Esophagus muscularis mucosa (tissue), 4 donors: ENCODE results near the gene ANO10.

Experiments
- EP300 ChIP-seq: sonication (generic); formaldehyde crosslinking; IDR thresholded peaks from one replicate; pipeline ENCODE4 v1.6.1; 2017; ENCODE audit warnings: antibody characterized with exemption
- POLR2A ChIP-seq: fragments of 450-650 bp; IDR thresholded peaks from one replicate; pipeline ENCODE4 v1.6.1; 2017; ENCODE audit warnings: antibody characterized with exemption, moderate library complexity, mild to moderate bottlenecking, low read depth
- POLR2AphosphoS5 ChIP-seq, 2 donors: sonication (generic); formaldehyde crosslinking; IDR thresholded peaks; one replicate each; pipeline ENCODE4 v1.6.1; 2017; ENCODE audit warnings: antibody characterized with exemption in 2 of 2
- TF ChIP-seq, protein P1 (sequence below), 3 experiments: fragments of 200-600 bp in 2 of 3; fragments of 450-650 bp in 1 of 3; sonication (generic) in 2 of 3; IDR thresholded peaks; one replicate each; pipeline ENCODE4 v1.5.1; 2017 to 2019; ENCODE audit warnings: antibody characterized with exemption in 3 of 3, mild to moderate bottlenecking in 2 of 3, moderate library complexity in 1 of 3

- TF ChIP-seq EP300 (no peak), POLR2A (no peak), POLR2AphosphoS5 (IDR thresholded peaks at IDR 0.05) (no peak)
- TF ChIP-seq, protein P1, sequence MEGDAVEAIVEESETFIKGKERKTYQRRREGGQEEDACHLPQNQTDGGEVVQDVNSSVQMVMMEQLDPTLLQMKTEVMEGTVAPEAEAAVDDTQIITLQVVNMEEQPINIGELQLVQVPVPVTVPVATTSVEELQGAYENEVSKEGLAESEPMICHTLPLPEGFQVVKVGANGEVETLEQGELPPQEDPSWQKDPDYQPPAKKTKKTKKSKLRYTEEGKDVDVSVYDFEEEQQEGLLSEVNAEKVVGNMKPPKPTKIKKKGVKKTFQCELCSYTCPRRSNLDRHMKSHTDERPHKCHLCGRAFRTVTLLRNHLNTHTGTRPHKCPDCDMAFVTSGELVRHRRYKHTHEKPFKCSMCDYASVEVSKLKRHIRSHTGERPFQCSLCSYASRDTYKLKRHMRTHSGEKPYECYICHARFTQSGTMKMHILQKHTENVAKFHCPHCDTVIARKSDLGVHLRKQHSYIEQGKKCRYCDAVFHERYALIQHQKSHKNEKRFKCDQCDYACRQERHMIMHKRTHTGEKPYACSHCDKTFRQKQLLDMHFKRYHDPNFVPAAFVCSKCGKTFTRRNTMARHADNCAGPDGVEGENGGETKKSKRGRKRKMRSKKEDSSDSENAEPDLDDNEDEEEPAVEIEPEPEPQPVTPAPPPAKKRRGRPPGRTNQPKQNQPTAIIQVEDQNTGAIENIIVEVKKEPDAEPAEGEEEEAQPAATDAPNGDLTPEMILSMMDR (IDR thresholded peaks at IDR 0.05) = no peak
Measured at GRCh38 chr3:43327582-43327979, 294.2 kb downstream of the ANO10 start.
